Measurements from ENCODE around the gene MPZ.
"Not testable (repeated sequence)": the region's sequence is repeated elsewhere in the genome, so short reads cannot be mapped to it uniquely, and the experiment has no call there.

Gene MPZ

GRCh38 chr1:161309868-161310267 lies at the start of gene MPZ:
Gene MPZ, minus strand, starts transcription at chr1:161309968. Its CDS starts 63 bp downstream, at chr1:161309905.
- no peak for DNase-seq

- DNase-seq, result no peak
Measured at GRCh38 chr1:161359291-161359690, 49.5 kb upstream of the MPZ start.

GRCh38 chr1:161357073-161357472 lies 47.3 kb upstream of the MPZ start:
- no peak for DNase-seq

GRCh38 chr1:161351482-161351881 lies 41.7 kb upstream of the MPZ start:
- no peak for DNase-seq

GRCh38 chr1:161350671-161351070 lies 40.9 kb upstream of the MPZ start:
- DNase-seq, result no peak

- no peak for DNase-seq
Measured at GRCh38 chr1:161342821-161343220, 33.1 kb upstream of the MPZ start.

GRCh38 chr1:161342177-161342576 lies 32.4 kb upstream of the MPZ start:
- DNase-seq, result no peak

- no peak for DNase-seq
Measured at GRCh38 chr1:161335796-161336195, 26.0 kb upstream of the MPZ start.

GRCh38 chr1:161333166-161333565 lies 23.4 kb upstream of the MPZ start:
- no peak for DNase-seq

- no peak for DNase-seq
Measured at GRCh38 chr1:161330346-161330745, 20.6 kb upstream of the MPZ start.

- no peak for DNase-seq
Measured at GRCh38 chr1:161324020-161324419, 14.3 kb upstream of the MPZ start.

GRCh38 chr1:161315841-161316674 lies 6.3 kb upstream of the MPZ start:
- not testable (repeated sequence) for DNase-seq

- peak; percentile 80 to 83 for DNase-seq
Measured at GRCh38 chr1:161314201-161314981, 4.6 kb upstream of the MPZ start, which contains the start of gene SDHC. Gene SDHC, plus strand, starts transcription at chr1:161314381. Its CDS starts 25 bp downstream, at chr1:161314406.

GRCh38 chr1:161313554-161314200 lies 3.9 kb upstream of the MPZ start:
- no peak for DNase-seq

- no peak for DNase-seq
Measured at GRCh38 chr1:161311595-161312181, 1.9 kb upstream of the MPZ start.

- DNase-seq, result no peak
Measured at GRCh38 chr1:161307892-161308638, 1.7 kb downstream of the MPZ start.

GRCh38 chr1:161307230-161307768 lies 2.5 kb downstream of the MPZ start:
- no peak for DNase-seq

GRCh38 chr1:161305867-161306519 lies 3.8 kb downstream of the MPZ start:
- DNase-seq, result peak; percentile 65 to 69

GRCh38 chr1:161304927-161305866 lies 4.6 kb downstream of the MPZ start:
- no peak for DNase-seq

- no peak for DNase-seq
Measured at GRCh38 chr1:161300478-161300877, 9.3 kb downstream of the MPZ start.
